Measurements from ENCODE around the gene TULP1.
"Not testable (repeated sequence)": the region's sequence is repeated elsewhere in the genome, so short reads cannot be mapped to it uniquely, and the experiment has no call there.

TULP1 gene

GRCh38 chr6:35521235-35521634 lies 8.5 kb upstream of the TULP1 start:
- ATAC-seq (ENCODE audit: insufficient read depth, low read depth) (no peak), DNase-seq (no peak)
- Histone ChIP-seq H3K9me3 (ENCODE audit: insufficient read depth, low read length, severe bottlenecking) (no peaks in the 10 kb centered on the region), H3K27me3 (ENCODE audit: insufficient read depth, low read length, poor library complexity) (peaks cover 7% of the 10 kb centered on the region), H3K4me3 (ENCODE audit: low read depth in 1 of 2, low read length in 2 of 2) (no peak overlapping the region), H4K20me1 (ENCODE audit: insufficient read depth, low read length) (no peaks in the 10 kb centered on the region), H3K27ac (ENCODE audit: low read length) (no peak overlapping the region), H3K9ac (ENCODE audit: low read depth, low read length) (no peak overlapping the region), H3K79me2 (ENCODE audit: insufficient read depth, low read length) (no peaks in the 10 kb centered on the region), H2AFZ (ENCODE audit: low read depth, low read length) (no peak overlapping the region), H3K4me1 (ENCODE audit: insufficient read depth, low read length) (peaks cover 14% of the 10 kb centered on the region), H3K4me2 (ENCODE audit: insufficient read depth, low read length) (no peak overlapping the region), H3K36me3 (ENCODE audit: insufficient read depth, low read length) (no peaks in the 10 kb centered on the region)
- TF ChIP-seq EZH2 (IDR thresholded peaks at IDR 0.05; ENCODE audit: borderline replicate concordance, low read depth, low read length, severe bottlenecking) (no peak), CTCF (IDR thresholded peaks at IDR 0.05; ENCODE audit: borderline replicate concordance, extremely low read depth, low read length, poor library complexity, severe bottlenecking) (no peak)

- H3K9ac ChIP-seq (ENCODE audit: low read depth, low read length): no peak overlapping the region
- peaks cover 14% of the 10 kb centered on the region for H3K4me1 ChIP-seq (ENCODE audit: insufficient read depth, low read length)
- no peaks in the 10 kb centered on the region for H3K9me3 ChIP-seq (ENCODE audit: insufficient read depth, low read length, severe bottlenecking)
- no peaks in the 10 kb centered on the region for H3K36me3 ChIP-seq (ENCODE audit: insufficient read depth, low read length)
- H3K79me2 ChIP-seq (ENCODE audit: insufficient read depth, low read length): no peaks in the 10 kb centered on the region
- no peaks in the 10 kb centered on the region for H4K20me1 ChIP-seq (ENCODE audit: insufficient read depth, low read length)
- H3K27me3 ChIP-seq (ENCODE audit: insufficient read depth, low read length, poor library complexity): peaks cover 7% of the 10 kb centered on the region
- H3K4me3 ChIP-seq (ENCODE audit: low read depth in 1 of 2, low read length in 2 of 2): no peak overlapping the region
- no peak overlapping the region for H3K27ac ChIP-seq (ENCODE audit: low read length)
- H3K4me2 ChIP-seq (ENCODE audit: insufficient read depth, low read length): no peak overlapping the region
- H2AFZ ChIP-seq (ENCODE audit: low read depth, low read length): no peak overlapping the region
- TF ChIP-seq EZH2 (IDR thresholded peaks at IDR 0.05; ENCODE audit: borderline replicate concordance, low read depth, low read length, severe bottlenecking) (no peak), CTCF (IDR thresholded peaks at IDR 0.05; ENCODE audit: borderline replicate concordance, extremely low read depth, low read length, poor library complexity, severe bottlenecking) (no peak)
- DNase-seq: no peak
- ATAC-seq (ENCODE audit: insufficient read depth, low read depth): no peak
Measured at GRCh38 chr6:35519313-35520015, 6.8 kb upstream of the TULP1 start.

- H3K79me2 ChIP-seq (ENCODE audit: insufficient read depth, low read length): no peaks in the 10 kb centered on the region
- peaks cover 7% of the 10 kb centered on the region for H3K27me3 ChIP-seq (ENCODE audit: insufficient read depth, low read length, poor library complexity)
- no peaks in the 10 kb centered on the region for H4K20me1 ChIP-seq (ENCODE audit: insufficient read depth, low read length)
- H3K9ac ChIP-seq (ENCODE audit: low read depth, low read length): no peak overlapping the region
- H3K9me3 ChIP-seq (ENCODE audit: insufficient read depth, low read length, severe bottlenecking): no peaks in the 10 kb centered on the region
- no peaks in the 10 kb centered on the region for H3K36me3 ChIP-seq (ENCODE audit: insufficient read depth, low read length)
- ATAC-seq (ENCODE audit: insufficient read depth, low read depth) (no peak), DNase-seq (no peak)
- peaks cover 14% of the 10 kb centered on the region for H3K4me1 ChIP-seq (ENCODE audit: insufficient read depth, low read length)
- TF ChIP-seq CTCF (IDR thresholded peaks at IDR 0.05; ENCODE audit: borderline replicate concordance, extremely low read depth, low read length, poor library complexity, severe bottlenecking) (no peak), EZH2 (IDR thresholded peaks at IDR 0.05; ENCODE audit: borderline replicate concordance, low read depth, low read length, severe bottlenecking) (no peak)
- H2AFZ ChIP-seq (ENCODE audit: low read depth, low read length): no peak overlapping the region
- H3K4me2 ChIP-seq (ENCODE audit: insufficient read depth, low read length): no peak overlapping the region
- no peak overlapping the region for H3K4me3 ChIP-seq (ENCODE audit: low read depth in 1 of 2, low read length in 2 of 2)
- no peak overlapping the region for H3K27ac ChIP-seq (ENCODE audit: low read length)
Measured at GRCh38 chr6:35518566-35519312, 6.0 kb upstream of the TULP1 start.

GRCh38 chr6:35517978-35518377 lies 5.3 kb upstream of the TULP1 start:
- H3K79me2 ChIP-seq (ENCODE audit: insufficient read depth, low read length); H3K9ac ChIP-seq (ENCODE audit: low read depth, low read length); H3K4me2 ChIP-seq (ENCODE audit: insufficient read depth, low read length); H3K9me3 ChIP-seq (ENCODE audit: insufficient read depth, low read length, severe bottlenecking); H2AFZ ChIP-seq (ENCODE audit: low read depth, low read length); DNase-seq; ATAC-seq (ENCODE audit: insufficient read depth, low read depth); H3K27me3 ChIP-seq (ENCODE audit: insufficient read depth, low read length, poor library complexity); H3K36me3 ChIP-seq (ENCODE audit: insufficient read depth, low read length); H3K27ac ChIP-seq (ENCODE audit: low read length); H4K20me1 ChIP-seq (ENCODE audit: insufficient read depth, low read length); H3K4me3 ChIP-seq (ENCODE audit: low read depth in 1 of 2, low read length in 2 of 2): not testable (repeated sequence)
- H3K4me1 ChIP-seq (ENCODE audit: insufficient read depth, low read length): peaks cover 10% of the 10 kb centered on the region

Data from DND-41 (cell line).